GM03348 (cell line): Measurements from ENCODE around the gene RTF1.
A peak's percentile ranks its signal among the peaks of the same experiment; 100 is the strongest.

Experiments
- DNase-seq: peaks from one replicate; pipeline ENCODE4 v3.0.0; 2012; ENCODE audit warnings: low spot score

Gene RTF1

DNA sequence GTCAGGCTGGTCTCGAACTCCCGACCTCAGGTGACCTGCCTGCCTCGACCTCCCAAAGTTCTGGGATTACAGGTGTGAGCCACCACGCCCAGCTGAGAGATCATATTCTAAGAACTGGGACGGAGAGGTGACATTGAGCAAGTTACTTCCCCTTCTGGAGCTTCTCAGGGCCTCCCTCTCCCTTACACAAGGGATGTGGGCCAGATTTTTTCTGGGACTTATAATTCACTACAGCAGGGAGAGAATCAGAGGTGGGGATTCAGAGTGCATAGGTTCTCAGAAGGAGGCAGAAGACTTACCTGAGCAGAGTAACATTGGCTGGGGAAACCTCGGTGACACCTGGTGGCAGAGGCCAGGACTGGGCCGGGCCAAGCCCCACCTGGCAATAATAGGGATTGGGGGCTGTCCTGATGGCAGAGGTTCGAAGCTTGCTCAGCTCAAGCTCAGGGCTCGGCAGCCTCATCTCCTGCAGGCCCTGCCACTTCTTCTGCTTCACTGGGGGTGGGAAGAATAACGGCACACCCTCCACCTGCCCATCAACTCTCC is 90.0 kb downstream of the RTF1 start:
- no peak for DNase-seq

DNA sequence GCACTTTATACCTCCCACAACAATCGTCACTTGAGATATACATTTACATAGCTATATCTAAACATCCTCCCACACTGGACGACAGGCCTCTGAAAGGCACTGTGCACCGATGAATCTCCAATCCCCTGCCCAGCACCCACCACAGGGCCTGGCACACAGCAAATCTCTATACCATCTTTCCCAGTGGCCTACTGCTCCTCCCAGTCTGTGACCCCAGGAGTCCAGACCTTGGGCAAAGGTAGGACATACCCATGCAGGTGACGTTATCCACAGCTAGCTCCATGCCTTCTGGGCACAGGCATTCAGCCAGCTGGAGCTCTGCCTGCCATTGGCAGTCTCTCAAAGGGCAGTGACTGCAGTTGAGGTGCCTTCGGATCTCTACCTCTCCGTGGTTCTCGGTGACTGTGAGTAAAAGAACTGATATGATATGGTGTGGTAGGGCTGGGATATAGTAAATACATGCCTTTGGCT is 91.0 kb downstream of the RTF1 start:
- no peak for DNase-seq

DNA sequence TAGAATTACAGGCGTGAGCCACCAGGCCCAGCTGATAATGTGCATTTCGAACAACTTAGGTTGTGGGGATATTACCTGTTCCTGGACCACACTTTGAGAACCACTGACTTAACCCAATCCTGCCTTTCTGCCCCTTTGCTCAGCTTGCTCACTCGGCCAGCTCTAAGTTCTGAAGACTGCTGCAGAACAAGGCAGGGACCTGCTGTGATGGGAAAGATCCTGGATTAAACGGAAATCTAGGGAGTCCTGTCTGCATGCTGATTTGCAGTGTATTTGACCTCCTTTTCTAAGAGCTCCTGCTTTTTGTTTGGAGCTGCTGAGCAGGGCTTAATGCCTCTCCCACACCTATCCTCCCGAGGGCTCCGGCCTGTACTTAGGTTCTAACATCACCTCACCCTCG is 93.8 kb downstream of the RTF1 start:
- no peak for DNase-seq

DNA sequence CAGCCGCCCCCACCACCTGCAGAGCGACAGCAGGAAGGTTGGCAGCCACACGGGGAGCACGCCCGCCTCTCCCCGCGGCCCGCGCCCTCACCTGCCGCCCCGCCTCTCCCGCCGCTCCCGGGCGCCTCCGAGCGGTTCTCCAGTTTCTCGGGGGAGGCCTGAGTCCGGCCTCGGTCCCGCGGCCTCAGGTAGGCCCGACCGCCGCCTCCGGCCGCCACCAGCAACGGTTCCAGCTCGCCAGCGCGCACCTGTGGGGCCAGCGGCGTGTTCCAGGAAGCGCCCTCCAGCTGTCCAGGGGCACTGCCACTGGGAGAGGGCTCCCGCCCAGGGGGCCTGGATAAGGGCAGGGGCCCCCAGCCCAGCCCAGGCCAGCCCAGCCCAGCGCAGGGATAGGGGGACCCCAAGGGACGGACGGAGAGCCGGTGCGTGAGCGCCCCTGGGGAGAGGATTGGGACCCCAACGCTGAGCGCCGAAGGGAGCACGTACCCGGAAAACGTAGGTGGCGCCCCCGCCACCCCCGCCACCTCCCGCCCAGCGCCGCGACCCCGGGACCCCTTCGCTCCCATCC is 94.5 kb downstream of the RTF1 start:
- DNase-seq = no peak

DNA sequence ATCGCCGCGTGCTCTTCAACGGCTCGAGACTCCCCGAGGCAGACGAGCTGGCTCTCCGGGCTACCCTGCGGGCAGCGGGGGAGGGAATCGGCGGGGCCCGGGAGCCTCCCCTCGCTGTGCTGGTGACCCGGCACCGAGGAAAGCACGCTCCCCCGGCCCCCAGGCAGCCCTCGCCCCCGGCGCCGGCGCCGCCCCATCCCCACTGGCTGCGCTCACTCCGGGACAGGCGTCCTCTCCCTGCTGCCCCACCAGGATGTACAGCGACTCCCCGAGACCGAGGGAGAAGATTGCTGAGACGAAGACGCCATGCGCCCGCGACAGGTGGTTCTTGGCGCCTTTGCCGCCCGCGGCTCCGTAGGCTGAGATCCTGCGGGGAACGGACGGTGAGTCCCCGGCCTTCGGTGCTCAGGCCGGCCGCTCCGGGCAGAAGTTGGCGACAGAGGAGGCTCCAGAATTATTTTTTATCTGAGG is 95.0 kb downstream of the RTF1 start:
- DNase-seq = no peak

DNA sequence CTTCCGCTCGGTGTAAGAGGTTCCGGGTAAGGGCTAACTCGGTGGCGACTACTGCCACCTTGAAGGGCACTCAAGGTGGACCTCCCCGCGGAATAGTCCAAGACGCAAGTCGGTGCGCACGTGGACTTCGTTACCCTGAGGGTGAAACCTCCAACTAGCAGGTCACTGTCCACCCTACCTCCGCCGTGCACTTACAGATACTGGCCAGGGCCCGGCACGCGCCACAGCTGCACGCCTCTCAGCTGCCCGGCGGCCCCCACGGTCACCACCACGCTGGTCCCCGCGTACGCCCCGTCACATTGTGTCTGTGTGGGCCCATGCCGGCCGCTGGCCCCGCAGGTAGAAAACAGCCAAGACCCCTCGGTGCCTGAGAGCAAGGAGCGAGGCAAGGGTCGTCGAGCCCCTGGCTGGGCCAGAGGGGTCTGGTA is 95.6 kb downstream of the RTF1 start:
- DNase-seq = no peak

DNA sequence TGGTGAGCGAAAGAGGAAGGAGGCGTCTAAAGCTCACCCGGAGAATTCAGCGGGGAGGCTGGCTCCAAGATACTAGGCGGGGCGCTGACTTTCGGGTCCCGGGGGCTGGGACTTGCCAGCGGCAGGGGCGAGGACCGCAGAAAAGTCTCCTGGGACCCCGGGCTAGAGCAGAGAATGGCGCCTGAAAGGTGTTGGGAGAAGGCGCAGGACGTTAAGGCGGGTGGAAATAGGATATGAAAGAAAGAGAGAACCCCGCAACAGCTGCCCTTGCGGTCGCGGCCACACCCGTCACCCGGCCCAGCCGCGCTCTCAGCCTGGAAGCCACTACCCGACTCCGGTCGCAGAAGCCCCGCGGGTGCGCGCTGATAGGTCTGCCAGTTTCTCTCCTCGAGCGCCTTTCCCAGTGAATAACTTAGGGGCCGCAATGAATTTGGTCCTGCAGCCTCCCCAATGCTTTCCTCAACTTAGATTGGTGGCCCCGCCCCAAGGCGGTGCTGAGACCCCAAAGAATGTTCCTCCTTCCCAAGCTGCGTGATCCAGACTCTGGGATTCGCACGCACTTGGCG is 96.1 kb downstream of the RTF1 start:
- peak; percentile 50 for DNase-seq

DNA sequence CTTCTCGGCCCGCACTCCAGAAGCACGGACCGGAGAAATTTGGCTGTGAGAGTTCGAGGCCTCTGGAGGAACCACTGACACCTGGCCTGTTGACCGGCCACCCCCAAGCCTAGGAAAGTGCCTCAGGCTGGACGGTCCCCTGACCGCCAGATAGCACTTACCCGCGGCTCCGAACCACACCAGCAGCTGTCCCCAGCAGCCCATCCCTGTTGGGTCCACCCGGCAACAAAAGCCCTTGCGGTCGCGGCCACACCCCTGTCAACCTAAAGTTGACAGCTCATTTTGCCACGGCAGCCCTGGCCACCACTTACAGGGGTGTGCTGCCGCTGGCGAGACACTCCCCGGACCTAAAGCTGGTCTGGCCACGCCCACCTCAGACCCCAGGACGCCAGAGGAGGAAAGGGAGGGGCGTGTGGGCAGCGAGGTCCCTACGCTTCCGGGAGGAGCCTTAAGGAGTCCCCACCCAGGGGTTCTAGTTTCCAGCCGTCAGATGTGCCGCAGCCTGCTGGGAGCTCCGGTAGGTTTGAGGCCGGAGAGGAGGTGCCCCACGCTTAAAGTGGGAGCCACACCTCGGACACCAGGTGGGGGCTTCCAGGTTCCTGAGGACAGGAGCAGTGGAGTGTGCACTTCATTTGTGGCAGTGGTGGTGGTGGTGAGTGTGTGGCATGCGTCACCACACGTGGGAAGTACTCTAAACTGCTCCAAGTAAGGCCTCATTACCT is 96.8 kb downstream of the RTF1 start, which contains the start of gene LTK:
LTK (minus strand) TSS at position 322 of the 722 bp plus-strand sequence; CDS start at position 204, 118 bp downstream.
- no peak for DNase-seq

DNA sequence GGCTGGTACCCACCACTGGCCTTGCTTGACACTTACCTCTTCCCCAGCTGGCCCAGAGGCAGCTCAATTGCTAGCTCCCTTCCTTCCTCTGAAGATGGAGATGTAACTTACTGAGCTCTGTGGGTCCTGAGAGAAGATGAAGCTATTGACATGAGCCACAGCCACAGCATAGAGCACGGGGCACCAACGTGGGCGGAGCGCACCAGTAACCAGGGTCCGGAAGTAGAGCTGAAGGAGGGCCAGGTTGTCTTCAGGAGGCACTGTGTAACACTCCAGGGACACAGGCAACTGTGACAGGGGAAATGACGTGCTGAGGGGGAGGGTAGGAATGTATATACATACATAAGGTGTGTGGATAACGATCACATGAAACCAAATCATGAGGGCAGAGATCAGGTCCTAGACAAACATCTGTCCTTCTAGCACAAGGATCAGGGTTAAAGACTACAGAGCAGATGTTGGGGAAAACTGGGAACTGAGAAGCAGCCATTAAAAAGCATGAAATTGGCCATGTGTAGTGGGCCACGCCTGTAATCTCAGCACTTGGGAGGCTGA is 101.1 kb downstream of the RTF1 start:
- no peak for DNase-seq

DNA sequence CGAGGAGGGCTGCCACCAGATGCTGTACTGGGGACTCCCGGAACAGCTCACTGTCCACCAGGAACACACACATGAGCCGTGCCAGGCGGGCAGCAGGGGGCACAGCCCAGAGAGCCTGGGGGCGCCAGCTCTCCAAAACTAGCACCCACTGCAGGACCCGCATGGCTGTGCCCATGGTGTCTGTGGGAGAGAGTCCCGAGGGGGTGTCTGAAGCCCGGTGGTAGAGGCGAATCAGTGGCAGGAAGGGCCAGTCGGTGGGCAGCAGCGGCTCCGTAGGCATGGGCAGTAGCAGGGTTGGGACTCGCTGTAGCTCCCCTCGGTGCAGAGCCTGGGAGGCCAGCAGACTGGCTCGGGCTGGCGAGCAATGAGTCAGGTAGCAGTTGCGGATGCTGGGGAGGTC is 103.7 kb downstream of the RTF1 start:
- DNase-seq = no peak

DNA sequence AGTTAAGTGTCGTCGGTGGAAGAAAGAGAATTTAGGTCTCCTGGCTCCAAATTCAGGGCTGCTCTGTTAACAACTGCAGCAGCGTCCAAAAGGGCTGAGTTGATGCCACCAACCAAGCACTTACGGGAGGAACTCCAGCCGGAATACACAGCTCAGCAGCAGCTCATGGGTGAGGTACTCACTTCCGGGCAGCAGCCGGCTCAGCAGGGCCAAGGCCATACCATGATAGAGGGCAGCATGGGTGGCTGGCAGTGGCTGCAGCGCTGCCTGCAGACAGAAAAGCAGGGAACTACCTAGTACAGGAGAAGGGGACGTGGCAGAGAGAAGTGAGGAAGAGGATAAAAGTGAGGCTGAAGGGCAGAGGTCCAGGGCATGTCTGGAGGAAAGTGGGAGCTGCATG is 104.7 kb downstream of the RTF1 start:
- DNase-seq = no peak

DNA sequence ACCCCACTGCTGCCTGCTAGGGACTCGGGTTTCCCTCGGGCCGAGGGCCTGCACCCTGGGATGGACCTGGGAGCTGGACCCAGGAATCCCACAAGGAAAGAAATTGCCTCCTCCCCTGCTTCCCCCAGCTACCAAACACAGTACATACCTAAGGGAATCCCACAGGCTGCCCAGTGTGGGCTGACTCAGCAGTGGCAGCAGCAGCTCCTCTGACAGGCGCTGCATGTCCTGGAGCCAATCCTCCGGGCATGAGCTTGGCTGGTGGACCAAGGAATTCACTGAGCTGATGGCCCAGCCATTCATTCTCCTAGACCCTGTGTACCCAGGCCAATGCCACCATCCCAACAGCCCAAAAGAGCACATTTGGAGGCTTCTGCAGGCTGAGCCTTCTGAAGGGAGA is 106.2 kb downstream of the RTF1 start:
- DNase-seq = no peak

DNA sequence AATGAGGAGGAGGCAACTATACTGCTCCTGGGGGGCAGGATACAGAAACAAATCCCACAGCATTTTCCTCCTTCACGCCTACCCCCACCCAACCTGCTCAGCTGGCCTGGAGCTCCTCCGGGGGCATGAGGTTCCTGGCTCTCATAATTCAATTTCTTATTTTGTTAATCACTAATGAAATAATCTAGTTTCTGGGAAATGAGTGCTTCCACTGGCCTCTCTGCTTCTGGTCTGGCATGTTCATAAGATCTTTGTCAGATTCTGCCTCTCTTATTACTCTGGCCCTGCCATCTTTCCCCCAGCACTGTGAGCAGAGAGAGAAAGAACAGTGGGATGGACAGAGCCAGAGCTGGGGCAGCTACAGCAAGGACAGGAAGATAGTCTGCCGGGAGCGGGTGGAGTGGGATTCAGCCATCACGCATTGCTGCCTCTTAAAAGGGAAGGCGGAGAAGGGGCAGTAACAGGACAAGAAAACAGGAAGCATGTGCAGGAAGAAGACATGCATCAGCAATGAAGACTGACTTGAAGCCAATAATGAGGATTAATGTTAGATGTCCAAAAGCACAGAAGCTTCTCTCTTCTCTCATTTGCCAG is 113.6 kb downstream of the RTF1 start:
- DNase-seq = no peak
